NB4 (cell line): ENCODE results near the gene CHCHD3.

Source experiments
- DNase-seq: peaks from one replicate; pipeline ENCODE4 v3.0.0; 2010; ENCODE audit warnings: low read depth
- H3K4me3 ChIP-seq: one replicate; pipeline ENCODE4 v1.5.1; 2011; ENCODE audit warnings: mild to moderate bottlenecking, low read depth, low read length, moderate library complexity
- MAX ChIP-seq: IDR thresholded peaks from 2 replicates; pipeline ENCODE4 v1.6.1; 2011; ENCODE audit warnings: low read depth, low read length
- MYC ChIP-seq: IDR thresholded peaks from 2 replicates; pipeline ENCODE4 v1.6.1; 2011; ENCODE audit warnings: low read depth, low read length
- POLR2A ChIP-seq: IDR thresholded peaks from 2 replicates; pipeline ENCODE4 v1.6.1; 2011; ENCODE audit warnings: mild to moderate bottlenecking; ENCODE audit not compliant: insufficient read length; ENCODE audit errors: extremely low read depth
- TF ChIP-seq, protein P1 (sequence below): IDR thresholded peaks from one replicate; pipeline ENCODE4 v1.5.1; 2012; ENCODE audit warnings: low read depth, low read length

The CHCHD3 gene

DNA sequence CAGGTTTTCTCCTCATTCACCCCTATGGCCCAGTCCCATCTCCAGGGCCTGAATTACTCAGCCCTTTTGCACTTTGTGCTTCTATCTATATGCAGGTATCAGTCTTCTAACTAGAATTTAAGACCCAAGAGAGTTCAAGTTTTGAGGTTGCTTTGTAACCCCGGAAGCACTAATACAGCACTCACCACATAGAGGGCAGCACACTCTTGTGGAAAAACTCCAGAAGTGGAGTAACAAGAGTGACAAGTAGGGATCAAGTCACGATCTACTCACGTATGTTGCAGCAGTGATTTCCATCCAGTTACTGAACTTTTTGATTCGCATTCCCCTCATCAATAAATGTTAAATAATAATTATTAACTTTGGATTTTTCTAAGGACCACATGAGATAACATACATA, 151.0 kb downstream of the CHCHD3 start:
- TF ChIP-seq MYC, result no peak
- TF ChIP-seq, protein P1, sequence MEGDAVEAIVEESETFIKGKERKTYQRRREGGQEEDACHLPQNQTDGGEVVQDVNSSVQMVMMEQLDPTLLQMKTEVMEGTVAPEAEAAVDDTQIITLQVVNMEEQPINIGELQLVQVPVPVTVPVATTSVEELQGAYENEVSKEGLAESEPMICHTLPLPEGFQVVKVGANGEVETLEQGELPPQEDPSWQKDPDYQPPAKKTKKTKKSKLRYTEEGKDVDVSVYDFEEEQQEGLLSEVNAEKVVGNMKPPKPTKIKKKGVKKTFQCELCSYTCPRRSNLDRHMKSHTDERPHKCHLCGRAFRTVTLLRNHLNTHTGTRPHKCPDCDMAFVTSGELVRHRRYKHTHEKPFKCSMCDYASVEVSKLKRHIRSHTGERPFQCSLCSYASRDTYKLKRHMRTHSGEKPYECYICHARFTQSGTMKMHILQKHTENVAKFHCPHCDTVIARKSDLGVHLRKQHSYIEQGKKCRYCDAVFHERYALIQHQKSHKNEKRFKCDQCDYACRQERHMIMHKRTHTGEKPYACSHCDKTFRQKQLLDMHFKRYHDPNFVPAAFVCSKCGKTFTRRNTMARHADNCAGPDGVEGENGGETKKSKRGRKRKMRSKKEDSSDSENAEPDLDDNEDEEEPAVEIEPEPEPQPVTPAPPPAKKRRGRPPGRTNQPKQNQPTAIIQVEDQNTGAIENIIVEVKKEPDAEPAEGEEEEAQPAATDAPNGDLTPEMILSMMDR, result peak; percentile 14
- H3K4me3 ChIP-seq, result no peak overlapping the region
- peak; percentile 46 for DNase-seq

DNA sequence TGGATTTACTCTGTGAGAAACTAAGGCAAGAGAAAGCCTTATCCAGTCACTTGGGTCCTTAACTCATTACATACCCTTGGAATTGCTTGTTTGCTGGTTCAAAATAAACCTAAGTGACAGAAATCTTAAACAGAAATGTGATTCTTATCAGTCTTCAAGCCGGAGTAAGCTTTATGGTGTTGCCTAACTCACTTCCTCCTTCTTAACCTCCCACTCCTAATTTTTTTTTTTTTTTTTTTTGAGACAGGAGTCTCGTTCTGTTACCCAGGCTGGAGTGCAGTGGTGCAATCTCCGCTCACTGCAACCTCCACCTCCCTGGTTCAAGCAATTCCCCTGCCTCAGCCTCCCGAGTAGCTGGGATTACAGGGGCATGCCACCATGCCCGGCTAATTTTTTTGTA, 151.9 kb downstream of the CHCHD3 start:
- peak; percentile 85 for DNase-seq
- peak; percentile 40; the same call in 1 of the 2 replicates for TF ChIP-seq MYC
- peak overlapping the region; percentile 12 for H3K4me3 ChIP-seq

DNA sequence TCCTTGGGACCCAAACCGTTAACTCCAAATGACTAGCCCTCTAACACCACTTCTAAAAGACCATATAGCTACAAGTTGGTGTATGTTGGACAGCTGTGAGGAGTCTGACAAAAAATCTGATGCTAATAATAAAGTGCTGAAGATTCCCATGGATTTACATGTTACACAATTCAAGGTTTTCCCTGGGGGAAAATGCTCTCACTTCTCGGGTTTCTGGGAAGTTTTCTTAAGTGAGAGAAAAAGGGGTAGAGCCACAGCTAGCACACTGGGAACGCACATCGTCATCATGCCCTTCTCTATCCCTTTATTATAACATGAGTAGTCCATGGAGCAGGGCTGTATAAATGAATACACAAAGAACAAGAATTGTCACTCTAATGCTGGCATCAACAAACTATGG, 162.1 kb downstream of the CHCHD3 start:
- TF ChIP-seq, protein P1, result no peak
- no peak for TF ChIP-seq POLR2A
- DNase-seq, result no peak
- H3K4me3 ChIP-seq, result no peak overlapping the region

- DNase-seq, result no peak
- no peak overlapping the region for H3K4me3 ChIP-seq
- no peak for TF ChIP-seq MYC
- TF ChIP-seq MAX, result no peak
- TF ChIP-seq, protein P1, result no peak
- TF ChIP-seq POLR2A, result no peak
These were observed 166.2 kb downstream of the CHCHD3 start for GRCh38 chr7:132915647-132916046.

GRCh38 chr7:132910657-132911056, 171.2 kb downstream of the CHCHD3 start:
- TF ChIP-seq MAX (no peak), POLR2A (no peak), MYC (no peak)
- TF ChIP-seq, protein P1, result no peak
- no peak for DNase-seq
- no peak overlapping the region for H3K4me3 ChIP-seq

DNA sequence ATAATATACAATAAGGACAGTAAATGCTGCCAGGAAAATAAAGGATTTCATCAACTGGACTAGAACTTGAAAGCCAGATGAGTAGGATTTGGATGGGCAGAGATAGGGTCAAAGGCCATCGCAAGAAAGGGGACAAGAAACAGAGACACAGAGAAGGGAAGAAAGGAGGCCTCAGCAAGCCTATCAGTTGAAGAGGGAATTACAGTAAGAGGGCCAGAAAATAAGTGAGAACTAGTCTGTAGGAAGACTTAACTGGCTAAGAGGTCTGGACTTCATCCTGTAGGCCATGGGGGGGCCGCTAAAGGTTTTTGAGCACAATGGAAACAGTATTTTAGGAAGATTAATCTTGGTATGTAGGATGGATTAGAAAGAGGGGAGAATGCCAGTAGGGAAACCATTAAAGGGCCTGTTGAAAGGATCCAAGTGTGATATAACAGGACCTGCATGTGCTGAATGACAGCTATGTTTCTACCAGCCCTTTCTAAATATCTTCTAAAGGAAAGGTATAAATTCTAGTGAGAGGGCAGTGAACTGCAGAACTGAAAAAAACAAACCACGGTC, 174.4 kb downstream of the CHCHD3 start:
- no peak for DNase-seq
- H3K4me3 ChIP-seq, result no peak overlapping the region
- TF ChIP-seq POLR2A (no peak), MAX (no peak), MYC (no peak)
- TF ChIP-seq, protein P1, result no peak
